HG03159 (cell line): Measurements from ENCODE around the gene RPP40.
A peak's percentile ranks its signal among the peaks of the same experiment; 100 is the strongest.
"Not testable (repeated sequence)": the region's sequence is repeated elsewhere in the genome, so short reads cannot be mapped to it uniquely, and the experiment has no call there.

Source experiments
- ATAC-seq: cut with Tn5 transposase; IDR thresholded peaks from one replicate; pipeline ENCODE4 v1.9.1; 2021; ENCODE audit warnings: mild to moderate bottlenecking, moderate library complexity; ENCODE audit not compliant: unreplicated experiment

RPP40 gene

GRCh38 chr6:5003604-5004372, at the start of gene RPP40:
Gene RPP40, minus strand, starts transcription at chr6:5004037. Its CDS starts 35 bp downstream, at chr6:5004002.
- peak; percentile 93 for ATAC-seq

GRCh38 chr6:5053038-5053437, 49.2 kb upstream of the RPP40 start:
- no peak for ATAC-seq

GRCh38 chr6:5051394-5051793, 47.6 kb upstream of the RPP40 start:
- no peak for ATAC-seq

GRCh38 chr6:5050009-5050408, 46.2 kb upstream of the RPP40 start:
- no peak for ATAC-seq

- no peak for ATAC-seq
Observed at GRCh38 chr6:5046430-5046829, 42.6 kb upstream of the RPP40 start.

- ATAC-seq, result no peak
Observed at GRCh38 chr6:5045416-5045815, 41.6 kb upstream of the RPP40 start.

- no peak for ATAC-seq
Observed at GRCh38 chr6:5044866-5045265, 41.0 kb upstream of the RPP40 start.

GRCh38 chr6:5042436-5042835, 38.6 kb upstream of the RPP40 start:
- ATAC-seq, result no peak

- no peak for ATAC-seq
Observed at GRCh38 chr6:5041955-5042354, 38.1 kb upstream of the RPP40 start.

GRCh38 chr6:5036269-5036668, 32.4 kb upstream of the RPP40 start:
- no peak for ATAC-seq

GRCh38 chr6:5034736-5035135, 30.9 kb upstream of the RPP40 start:
- ATAC-seq, result no peak

GRCh38 chr6:5034328-5034727, 30.5 kb upstream of the RPP40 start:
- no peak for ATAC-seq

GRCh38 chr6:5033214-5033904, 29.5 kb upstream of the RPP40 start:
- not testable (repeated sequence) for ATAC-seq

GRCh38 chr6:5032706-5033105, 28.9 kb upstream of the RPP40 start:
- ATAC-seq, result not testable (repeated sequence)

GRCh38 chr6:5031150-5031549, 27.3 kb upstream of the RPP40 start:
- ATAC-seq, result no peak

GRCh38 chr6:5030596-5031136, 26.8 kb upstream of the RPP40 start:
- ATAC-seq, result peak; percentile 94

GRCh38 chr6:5029609-5030008, 25.8 kb upstream of the RPP40 start:
- ATAC-seq, result no peak

- no peak for ATAC-seq
Observed at GRCh38 chr6:5028921-5029320, 25.1 kb upstream of the RPP40 start.

GRCh38 chr6:5028301-5028700, 24.5 kb upstream of the RPP40 start:
- ATAC-seq, result no peak

- no peak for ATAC-seq
Observed at GRCh38 chr6:5025911-5026819, 22.3 kb upstream of the RPP40 start.

- no peak for ATAC-seq
Observed at GRCh38 chr6:5023923-5024322, 20.1 kb upstream of the RPP40 start.
